Measurements from ENCODE around the gene GNB1L. TPM values are rescaled to one million over a fixed set of nuclear protein-coding genes. Genes with fewer than 3 reads are reported as not detected.

Gene GNB1L
- total RNA-seq, 1 experiment from 2014 or later, result 18.0 TPM

- Mint-ChIP-seq H3K4me1 (no peaks in the 10 kb centered on the region), H3K27me3 (ENCODE audit: low read depth) (no peaks in the 10 kb centered on the region; the same call in 1 of the 2 replicates), H3K9me3 (no peaks in the 10 kb centered on the region), H3K36me3 (0 out of 2 replicates have a peak, but pooled peaks cover 3% of the 10 kb centered on the region), H3K4me3 (no peak overlapping the region), H3K27ac (no peak overlapping the region)
- POLR2A ChIA-PET, result interaction anchor here (1.1 kb wide), 1 partner anchor 10 kb away, joined by 3 read pairs; no protein-coding TSS in a partner anchor
- ATAC-seq (no peak), DNase-seq (ENCODE audit: low spot score) (no peak)
- TF ChIP-seq ZNF396 (CRISPR knock-in tag; IDR thresholded peaks at IDR 0.05; ENCODE audit: borderline replicate concordance) (no peak), MLX (CRISPR knock-in tag; IDR thresholded peaks at IDR 0.05) (no peak), ATF6 (CRISPR knock-in tag; IDR thresholded peaks at IDR 0.05) (no peak), KAT7 (CRISPR knock-in tag; IDR thresholded peaks at IDR 0.05; ENCODE audit: borderline replicate concordance) (no peak), NR2C2 (CRISPR knock-in tag; IDR thresholded peaks at IDR 0.05) (no peak), AR (CRISPR knock-in tag; IDR thresholded peaks at IDR 0.05) (no peak), TCF7 (CRISPR knock-in tag; IDR thresholded peaks at IDR 0.05; ENCODE audit: low read depth) (no peak), ARID4B (CRISPR knock-in tag; IDR thresholded peaks at IDR 0.05; ENCODE audit: borderline replicate concordance) (no peak), MAX (CRISPR knock-in tag; IDR thresholded peaks at IDR 0.05) (no peak), E2F4 (CRISPR knock-in tag; IDR thresholded peaks at IDR 0.05; ENCODE audit: borderline replicate concordance, low read depth) (no peak), JUN (CRISPR knock-in tag; IDR thresholded peaks at IDR 0.05) (no peak), FOXP4 (CRISPR knock-in tag; IDR thresholded peaks at IDR 0.05) (no peak), USF1 (CRISPR knock-in tag; IDR thresholded peaks at IDR 0.05) (no peak), E2F1 (CRISPR knock-in tag; IDR thresholded peaks at IDR 0.05) (no peak), MXD4 (CRISPR knock-in tag; IDR thresholded peaks at IDR 0.05; ENCODE audit: borderline replicate concordance) (no peak), JAZF1 (CRISPR knock-in tag; IDR thresholded peaks at IDR 0.05) (no peak), CTCF (IDR thresholded peaks at IDR 0.05) (no peak)
- CTCF ChIA-PET, result interaction anchor here (2.9 kb wide), 1 partner anchor 11 kb away, joined by 7 read pairs; no protein-coding TSS in a partner anchor
These were observed 64.8 kb downstream of the GNB1L start for GRCh38 chr22:19789828-19790227.

Measured in WTC11 (cell line).